GM12892 (cell line): ENCODE measurements around the gene LASP1.

Experiments
- POLR2A ChIP-seq: IDR thresholded peaks from 2 replicates; pipeline ENCODE4 v1.6.1; 2011; ENCODE audit warnings: low read depth, low read length, control low read depth
- POLR2AphosphoS5 ChIP-seq: IDR thresholded peaks from 2 replicates; pipeline ENCODE4 v1.6.1; 2011; ENCODE audit warnings: low read depth, low read length, control low read depth
- TAF1 ChIP-seq: IDR thresholded peaks from 2 replicates; pipeline ENCODE4 v1.6.1; 2011; ENCODE audit warnings: low read depth, mild to moderate bottlenecking, control low read depth, low read length, borderline replicate concordance

- no peak for TF ChIP-seq POLR2A
- TF ChIP-seq POLR2AphosphoS5 = no peak
- no peak for TF ChIP-seq TAF1
These were observed 49.1 kb downstream of the LASP1 start for GRCh38 chr17:38918916-38919315.
